DOHH2 (cell line): Measurements from ENCODE around the gene SLC12A2.

ENCODE experiments used
- H3F3A ChIP-seq: fragments of 200-600 bp; sonication (generic), shearing (Covaris generic); 2 replicates; pipeline ENCODE4 v1.6.0; 2016; ENCODE audit warnings: antibody characterized with exemption, mild to moderate bottlenecking; ENCODE audit not compliant: control insufficient read depth, insufficient read depth
- H3K27ac ChIP-seq: fragments of 200-600 bp; sonication (generic); 2 replicates; pipeline ENCODE4 v1.5.1; 2014; ENCODE audit warnings: low read depth, mild to moderate bottlenecking, low read length, moderate library complexity
- H3K27me3 ChIP-seq: fragments of 200-600 bp; sonication (generic); 2 replicates; pipeline ENCODE4 v1.6.1; 2014; ENCODE audit warnings: mild to moderate bottlenecking, low read length, mixed read lengths; ENCODE audit not compliant: control insufficient read depth
- H3K36me3 ChIP-seq: fragments of 200-600 bp; sonication (generic); 2 replicates; pipeline ENCODE4 v1.6.1; 2014; ENCODE audit warnings: mild to moderate bottlenecking, low read length, moderate library complexity, mixed read lengths; ENCODE audit not compliant: control insufficient read depth
- H3K4me1 ChIP-seq: fragments of 200-600 bp; sonication (generic); 2 replicates; pipeline ENCODE4 v1.6.1; 2014; ENCODE audit warnings: mild to moderate bottlenecking, low read length, mixed read lengths; ENCODE audit not compliant: control insufficient read depth
- H3K4me2 ChIP-seq: fragments of 200-600 bp; sonication (generic); 2 replicates; pipeline ENCODE4 v1.6.0; 2014; ENCODE audit warnings: mild to moderate bottlenecking, low read length, moderate library complexity
- H3K4me3 ChIP-seq: fragments of 200-600 bp; sonication (generic); 2 replicates; pipeline ENCODE4 v1.5.1; 2014; ENCODE audit warnings: mild to moderate bottlenecking, low read length, mixed read lengths
- H3K79me2 ChIP-seq: fragments of 200-600 bp; sonication (generic); 2 replicates; pipeline ENCODE4 v1.6.1; 2014; ENCODE audit warnings: mild to moderate bottlenecking, low read length, mixed read lengths; ENCODE audit not compliant: control insufficient read depth
- H3K9me2 ChIP-seq: fragments of 200-600 bp; sonication (generic); replicated peaks from 2 replicates; pipeline ENCODE4 v1.6.1; 2014; ENCODE audit warnings: mild to moderate bottlenecking, low read length, mixed read lengths; ENCODE audit not compliant: control insufficient read depth
- H3K9me3 ChIP-seq: fragments of 200-600 bp; sonication (generic); 2 replicates; pipeline ENCODE4 v1.6.1; 2014; ENCODE audit warnings: antibody characterized with exemption, low read length, mixed read lengths; ENCODE audit not compliant: control insufficient read depth, insufficient read depth
- H4K20me1 ChIP-seq: fragments of 200-600 bp; sonication (generic); 2 replicates; pipeline ENCODE4 v1.6.0; 2014; ENCODE audit warnings: low read depth, mild to moderate bottlenecking, antibody characterized with exemption, low read length, moderate library complexity; ENCODE audit not compliant: control insufficient read depth, insufficient read depth
- CTCF ChIP-seq: fragments of 200-600 bp; sonication (generic); IDR thresholded peaks from one replicate; pipeline ENCODE4 v1.5.1; 2014; ENCODE audit warnings: antibody characterized with exemption, mild to moderate bottlenecking, low read depth, low read length; ENCODE audit not compliant: poor library complexity, severe bottlenecking
- EZH2phosphoT487 ChIP-seq: fragments of 200-600 bp; sonication (generic); IDR thresholded peaks from 2 replicates; pipeline ENCODE4 v1.6.1; 2017; ENCODE audit warnings: borderline replicate concordance, mild to moderate bottlenecking, antibody characterized with exemption, low read length, moderate library complexity, mixed read lengths

Gene SLC12A2

GRCh38 chr5:128105203-128105602 is 21.6 kb downstream of the SLC12A2 start:
- Histone ChIP-seq H3K27me3 (no peaks in the 10 kb centered on the region), H3K9me2 (no peaks in the 10 kb centered on the region), H3K4me2 (no peak overlapping the region), H3K4me1 (peaks cover 10% of the 10 kb centered on the region), H3F3A (no peaks in the 10 kb centered on the region), H4K20me1 (no peaks in the 10 kb centered on the region), H3K4me3 (no peak overlapping the region), H3K79me2 (peaks cover 95% of the 10 kb centered on the region), H3K36me3 (peaks cover 25% of the 10 kb centered on the region), H3K27ac (no peak overlapping the region), H3K9me3 (no peaks in the 10 kb centered on the region)
- no peak for TF ChIP-seq CTCF
- no peak for TF ChIP-seq EZH2phosphoT487

GRCh38 chr5:128109138-128109537 is 25.6 kb downstream of the SLC12A2 start:
- Histone ChIP-seq H3K4me2 (no peak overlapping the region), H3K9me3 (no peaks in the 10 kb centered on the region), H3K36me3 (peaks cover 37% of the 10 kb centered on the region), H4K20me1 (no peaks in the 10 kb centered on the region), H3K27me3 (no peaks in the 10 kb centered on the region), H3K4me3 (no peak overlapping the region), H3K27ac (no peak overlapping the region), H3K79me2 (peaks cover 70% of the 10 kb centered on the region), H3K4me1 (no peaks in the 10 kb centered on the region), H3F3A (no peaks in the 10 kb centered on the region), H3K9me2 (no peaks in the 10 kb centered on the region)
- TF ChIP-seq EZH2phosphoT487 (no peak), CTCF (no peak)

- TF ChIP-seq EZH2phosphoT487 (no peak), CTCF (no peak)
- no peaks in the 10 kb centered on the region for H3F3A ChIP-seq
- no peaks in the 10 kb centered on the region for H3K9me2 ChIP-seq
- no peaks in the 10 kb centered on the region for H3K9me3 ChIP-seq
- no peaks in the 10 kb centered on the region for H3K4me1 ChIP-seq
- H3K4me3 ChIP-seq: no peak overlapping the region
- no peaks in the 10 kb centered on the region for H4K20me1 ChIP-seq
- no peak overlapping the region for H3K4me2 ChIP-seq
- peaks cover 43% of the 10 kb centered on the region for H3K36me3 ChIP-seq
- H3K27me3 ChIP-seq: no peaks in the 10 kb centered on the region
- H3K27ac ChIP-seq: no peak overlapping the region
- H3K79me2 ChIP-seq: peaks cover 67% of the 10 kb centered on the region
Measured at GRCh38 chr5:128109766-128110165, 26.2 kb downstream of the SLC12A2 start.
